ENCODE data around the gene GFER.

GFER gene

GRCh38 chr16:2015947-2016208 is 31.9 kb downstream of the GFER start:
- H3K4me3 ChIP-seq (ENCODE audit: low read depth, low read length): no peak overlapping the region
- no peak for TF ChIP-seq CTCF (IDR thresholded peaks at IDR 0.05; ENCODE audit: low read depth, low read length, missing control alignments)
- no peak for DNase-seq (ENCODE audit: low read depth)
- in situ Hi-C loops (cut with HindIII; ENCODE audit: low sequenced_read_pairs): no loop called here

- H3K4me3 ChIP-seq (ENCODE audit: low read depth, low read length): no peak overlapping the region
- in situ Hi-C loops (cut with HindIII; ENCODE audit: low sequenced_read_pairs): no loop called here
- no peak for DNase-seq (ENCODE audit: low read depth)
These were observed 32.5 kb downstream of the GFER start for GRCh38 chr16:2016407-2016922.

GRCh38 chr16:2019518-2019920 is 35.5 kb downstream of the GFER start, which contains the start of gene NPW:
Gene NPW, plus strand, starts transcription at chr16:2019785.
- no peak for DNase-seq (ENCODE audit: low read depth)
- H3K4me3 ChIP-seq (ENCODE audit: low read depth, low read length): peak within 1 kb of the TSS; percentile 26
- in situ Hi-C loops (cut with HindIII; ENCODE audit: low sequenced_read_pairs): no loop called here
- TF ChIP-seq CTCF (IDR thresholded peaks at IDR 0.05; ENCODE audit: low read depth, low read length, missing control alignments): no peak

More at GRCh38 chr16:2016407-2016922, 32.5 kb downstream of the GFER start:
- TF ChIP-seq CTCF (IDR thresholded peaks at IDR 0.05; ENCODE audit: low read depth, low read length, missing control alignments): peak; percentile 58

GRCh38 chr16:2019921-2020831 is 36.2 kb downstream of the GFER start:
- H3K4me3 ChIP-seq (ENCODE audit: low read depth, low read length): peak overlapping the region; percentile 26
- DNase-seq (ENCODE audit: low read depth): no peak
- in situ Hi-C loops (cut with HindIII; ENCODE audit: low sequenced_read_pairs): no loop called here
- TF ChIP-seq CTCF (IDR thresholded peaks at IDR 0.05; ENCODE audit: low read depth, low read length, missing control alignments): no peak

- DNase-seq (ENCODE audit: low read depth): no peak
These were observed 38.7 kb downstream of the GFER start for GRCh38 chr16:2022723-2023091.

More at GRCh38 chr16:2022723-2023091, 38.7 kb downstream of the GFER start:
- peak overlapping the region; percentile 27 for H3K4me3 ChIP-seq (ENCODE audit: low read depth, low read length)
- in situ Hi-C loops (cut with HindIII; ENCODE audit: low sequenced_read_pairs): no loop called here
- TF ChIP-seq CTCF (IDR thresholded peaks at IDR 0.05; ENCODE audit: low read depth, low read length, missing control alignments): no peak
